ENCODE results near the gene UST.
"Not testable (repeated sequence)": the region's sequence is repeated elsewhere in the genome, so short reads cannot be mapped to it uniquely, and the experiment has no call there.

The UST gene

DNA sequence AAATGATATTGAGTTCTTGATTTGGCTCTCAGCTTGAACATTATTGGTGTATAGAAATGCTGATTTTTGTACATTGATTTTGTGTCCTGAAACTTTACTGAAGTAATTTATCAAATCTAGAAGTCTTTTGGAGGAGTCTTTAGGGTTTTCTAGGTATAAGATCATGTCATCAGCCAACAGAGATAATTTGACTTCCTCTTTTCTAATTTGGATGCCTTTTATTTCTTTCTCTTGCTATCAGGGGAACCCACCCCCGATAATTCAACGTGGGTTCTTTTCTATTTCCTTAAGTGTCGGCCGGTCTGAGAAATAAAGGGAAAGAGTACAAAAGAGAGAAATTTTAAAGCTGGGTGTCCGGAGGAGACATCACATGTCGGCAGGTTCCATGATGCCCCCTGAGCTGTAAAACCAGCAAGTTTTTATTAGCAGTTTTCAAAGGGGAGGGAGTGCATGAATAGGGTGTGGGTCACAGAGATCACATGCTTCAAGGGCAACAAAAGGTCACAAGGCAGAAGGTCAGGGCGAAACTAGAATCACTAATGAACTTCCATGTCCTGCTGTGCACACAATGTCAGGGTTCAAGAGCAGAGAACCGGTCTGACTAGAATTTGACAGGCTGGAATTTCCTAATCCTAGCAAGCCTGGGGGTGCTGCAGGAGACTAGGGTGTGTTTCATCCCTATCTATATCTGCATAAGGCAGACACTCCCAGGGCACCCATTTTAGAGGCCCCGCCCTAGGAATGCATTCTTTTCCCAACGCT lies 17.6 kb downstream of the UST start:
- DNase-seq (ENCODE audit: low read depth, low spot score); H3K27ac ChIP-seq (ENCODE audit: low read length); H3K9me3 ChIP-seq (ENCODE audit: control insufficient read depth, insufficient read depth, low read length); H3K27me3 ChIP-seq (ENCODE audit: control insufficient read depth, insufficient read depth, low read length); H3K36me3 ChIP-seq (ENCODE audit: control insufficient read depth, insufficient read depth, low read length); H3K4me3 ChIP-seq (ENCODE audit: low read length): not testable (repeated sequence)
- peaks cover 19% of the 10 kb centered on the region for H3K4me1 ChIP-seq (ENCODE audit: control insufficient read depth, insufficient read depth, low read length)
- no CpG with 5 or more reads among the region's 10 CpGs for WGBS (ENCODE audit: insufficient coverage, insufficient read length)

DNA sequence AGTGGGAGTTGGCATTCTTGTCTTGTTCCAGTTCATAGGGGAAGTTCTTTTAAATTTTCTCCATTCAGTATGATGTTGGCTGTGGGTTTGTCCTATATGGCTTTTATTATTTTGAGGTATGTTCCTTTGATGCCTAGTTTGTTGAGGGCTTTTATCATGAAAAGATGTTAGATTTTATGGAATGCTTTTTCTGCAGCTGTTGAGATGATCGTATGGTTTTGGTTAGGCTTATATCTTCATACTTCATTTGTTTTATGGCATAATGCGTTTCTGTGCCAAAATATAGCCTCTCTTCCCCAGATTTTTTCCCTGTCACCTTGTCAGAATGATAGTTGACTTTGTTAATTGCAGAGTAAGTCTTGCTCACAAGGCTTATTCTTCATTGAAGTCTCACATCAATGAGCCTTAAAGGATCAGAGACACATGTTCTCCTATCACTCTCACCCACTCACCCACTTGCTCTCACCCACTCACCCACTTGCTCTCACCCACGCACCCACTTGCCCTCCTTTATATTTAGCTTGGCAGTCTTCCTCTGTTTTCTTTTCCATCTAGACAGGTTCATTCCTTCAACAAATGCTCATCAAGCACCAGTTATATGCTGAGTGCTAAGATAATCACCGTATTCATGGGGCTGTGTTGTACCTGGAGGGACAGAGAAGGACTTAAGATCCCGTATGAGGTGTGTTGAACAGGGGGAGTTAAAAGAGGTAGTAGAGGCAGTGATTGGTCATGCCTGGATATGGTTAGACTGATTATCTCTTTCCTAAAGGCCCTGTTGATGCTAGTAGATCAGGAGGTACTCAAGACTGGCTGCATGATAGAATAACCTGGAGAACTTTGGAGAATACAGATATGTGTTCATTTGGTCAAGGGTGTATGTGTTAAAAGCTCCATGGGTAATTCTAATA lies 19.3 kb downstream of the UST start:
- Histone ChIP-seq H3K36me3 (ENCODE audit: control insufficient read depth, insufficient read depth, low read length) (no peaks in the 10 kb centered on the region), H3K27me3 (ENCODE audit: control insufficient read depth, insufficient read depth, low read length) (no peaks in the 10 kb centered on the region), H3K27ac (ENCODE audit: low read length) (no peak overlapping the region), H3K9me3 (ENCODE audit: control insufficient read depth, insufficient read depth, low read length) (no peaks in the 10 kb centered on the region), H3K4me3 (ENCODE audit: low read length) (no peak overlapping the region), H3K4me1 (ENCODE audit: control insufficient read depth, insufficient read depth, low read length) (peaks cover 16% of the 10 kb centered on the region)
- WGBS (ENCODE audit: insufficient coverage, insufficient read length) = no CpG with 5 or more reads among the region's 5 CpGs
- DNase-seq (ENCODE audit: low read depth, low spot score) = no peak

GRCh38 chr6:148768646-148769270 lies 21.9 kb downstream of the UST start:
- no peaks in the 10 kb centered on the region for H3K36me3 ChIP-seq (ENCODE audit: control insufficient read depth, insufficient read depth, low read length)
- H3K27me3 ChIP-seq (ENCODE audit: control insufficient read depth, insufficient read depth, low read length) = no peaks in the 10 kb centered on the region
- no peak overlapping the region for H3K27ac ChIP-seq (ENCODE audit: low read length)
- no peak for DNase-seq (ENCODE audit: low read depth, low spot score)
- WGBS (ENCODE audit: insufficient coverage, insufficient read length) = no CpG with 5 or more reads among the region's 3 CpGs
- no peaks in the 10 kb centered on the region for H3K9me3 ChIP-seq (ENCODE audit: control insufficient read depth, insufficient read depth, low read length)
- H3K4me3 ChIP-seq (ENCODE audit: low read length) = no peak overlapping the region
- peaks cover 10% of the 10 kb centered on the region; the same call in 1 of the 2 replicates for H3K4me1 ChIP-seq (ENCODE audit: control insufficient read depth, insufficient read depth, low read length)

- no peak for DNase-seq (ENCODE audit: low read depth, low spot score)
Measured at GRCh38 chr6:148769304-148769968, 22.6 kb downstream of the UST start.

GRCh38 chr6:148770408-148771211 lies 23.8 kb downstream of the UST start:
- Histone ChIP-seq H3K36me3 (ENCODE audit: control insufficient read depth, insufficient read depth, low read length) (no peaks in the 10 kb centered on the region), H3K4me3 (ENCODE audit: low read length) (no peak overlapping the region), H3K9me3 (ENCODE audit: control insufficient read depth, insufficient read depth, low read length) (no peaks in the 10 kb centered on the region), H3K27ac (ENCODE audit: low read length) (no peak overlapping the region), H3K4me1 (ENCODE audit: control insufficient read depth, insufficient read depth, low read length) (peaks cover 10% of the 10 kb centered on the region; the same call in 1 of the 2 replicates), H3K27me3 (ENCODE audit: control insufficient read depth, insufficient read depth, low read length) (no peaks in the 10 kb centered on the region)
- no CpG with 5 or more reads among the region's 8 CpGs for WGBS (ENCODE audit: insufficient coverage, insufficient read length)
- no peak for DNase-seq (ENCODE audit: low read depth, low spot score)

More at GRCh38 chr6:148769304-148769968, 22.6 kb downstream of the UST start:
- H3K27me3 ChIP-seq (ENCODE audit: control insufficient read depth, insufficient read depth, low read length) = no peaks in the 10 kb centered on the region
- H3K9me3 ChIP-seq (ENCODE audit: control insufficient read depth, insufficient read depth, low read length) = no peaks in the 10 kb centered on the region
- no peak overlapping the region for H3K27ac ChIP-seq (ENCODE audit: low read length)
- H3K4me1 ChIP-seq (ENCODE audit: control insufficient read depth, insufficient read depth, low read length) = peaks cover 10% of the 10 kb centered on the region; the same call in 1 of the 2 replicates
- WGBS (ENCODE audit: insufficient coverage, insufficient read length) = no CpG with 5 or more reads among the region's 4 CpGs
- H3K36me3 ChIP-seq (ENCODE audit: control insufficient read depth, insufficient read depth, low read length) = no peaks in the 10 kb centered on the region
- H3K4me3 ChIP-seq (ENCODE audit: low read length) = no peak overlapping the region

DNA sequence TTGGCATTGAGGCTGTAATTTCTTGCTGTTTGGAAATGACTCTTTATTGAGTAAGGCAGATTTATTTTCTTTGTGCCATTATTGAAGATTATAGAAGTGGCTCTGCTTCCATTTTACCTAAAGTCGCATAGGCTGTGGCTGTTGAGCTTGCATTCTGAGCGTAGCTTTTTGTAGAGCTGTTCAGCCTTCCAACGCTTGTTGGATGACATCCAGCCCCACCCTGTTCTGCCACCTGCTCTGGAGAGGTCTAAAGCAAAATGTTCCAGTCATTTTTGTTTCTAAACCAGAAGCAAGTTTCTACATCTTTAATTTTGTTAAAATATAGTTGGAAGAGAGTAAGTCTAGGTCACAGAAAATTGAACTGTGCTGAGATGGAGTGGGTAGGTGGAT lies 24.4 kb downstream of the UST start:
- Histone ChIP-seq H3K36me3 (ENCODE audit: control insufficient read depth, insufficient read depth, low read length) (no peaks in the 10 kb centered on the region), H3K4me1 (ENCODE audit: control insufficient read depth, insufficient read depth, low read length) (peaks cover 8% of the 10 kb centered on the region; the same call in 1 of the 2 replicates), H3K27me3 (ENCODE audit: control insufficient read depth, insufficient read depth, low read length) (no peaks in the 10 kb centered on the region), H3K9me3 (ENCODE audit: control insufficient read depth, insufficient read depth, low read length) (no peaks in the 10 kb centered on the region), H3K4me3 (ENCODE audit: low read length) (no peak overlapping the region), H3K27ac (ENCODE audit: low read length) (no peak overlapping the region)
- no peak for DNase-seq (ENCODE audit: low read depth, low spot score)
- WGBS (ENCODE audit: insufficient coverage, insufficient read length) = no CpG with 5 or more reads among the region's 3 CpGs

GRCh38 chr6:148771896-148772554 lies 25.2 kb downstream of the UST start:
- no peak overlapping the region for H3K4me3 ChIP-seq (ENCODE audit: low read length)

DNA sequence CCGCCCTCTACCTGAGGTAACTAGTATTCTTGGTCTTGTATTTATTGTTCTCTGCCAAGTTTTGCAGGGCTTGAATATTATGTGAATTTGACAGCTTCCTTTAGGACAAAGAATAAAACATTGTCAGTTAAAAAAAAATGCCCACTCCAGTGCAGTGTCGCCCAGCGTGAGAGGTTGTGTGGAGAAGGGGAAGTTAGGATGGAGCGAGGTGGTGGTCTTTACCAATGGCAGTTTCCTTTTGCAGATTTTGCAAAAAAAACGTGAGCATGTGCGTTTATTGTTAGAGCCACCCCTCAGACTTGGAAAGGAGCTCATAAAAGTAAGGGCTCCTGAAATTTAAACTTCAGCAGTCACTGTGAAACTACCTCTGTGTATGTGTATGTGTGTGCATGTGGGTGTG lies 28.3 kb downstream of the UST start:
- no CpG with 5 or more reads among the region's 6 CpGs for WGBS (ENCODE audit: insufficient coverage, insufficient read length)
- Histone ChIP-seq H3K27ac (ENCODE audit: low read length) (no peak overlapping the region), H3K9me3 (ENCODE audit: control insufficient read depth, insufficient read depth, low read length) (no peaks in the 10 kb centered on the region), H3K4me1 (ENCODE audit: control insufficient read depth, insufficient read depth, low read length) (peaks cover 4% of the 10 kb centered on the region), H3K4me3 (ENCODE audit: low read length) (no peak overlapping the region), H3K36me3 (ENCODE audit: control insufficient read depth, insufficient read depth, low read length) (no peaks in the 10 kb centered on the region), H3K27me3 (ENCODE audit: control insufficient read depth, insufficient read depth, low read length) (no peaks in the 10 kb centered on the region)
- no peak for DNase-seq (ENCODE audit: low read depth, low spot score)

More at GRCh38 chr6:148771896-148772554, 25.2 kb downstream of the UST start:
- DNase-seq (ENCODE audit: low read depth, low spot score) = no peak
- peaks cover 8% of the 10 kb centered on the region for H3K4me1 ChIP-seq (ENCODE audit: control insufficient read depth, insufficient read depth, low read length)
- H3K27ac ChIP-seq (ENCODE audit: low read length) = no peak overlapping the region
- WGBS (ENCODE audit: insufficient coverage, insufficient read length) = no CpG with 5 or more reads among the region's 6 CpGs
- no peaks in the 10 kb centered on the region for H3K27me3 ChIP-seq (ENCODE audit: control insufficient read depth, insufficient read depth, low read length)
- no peaks in the 10 kb centered on the region for H3K9me3 ChIP-seq (ENCODE audit: control insufficient read depth, insufficient read depth, low read length)
- no peaks in the 10 kb centered on the region for H3K36me3 ChIP-seq (ENCODE audit: control insufficient read depth, insufficient read depth, low read length)

Measured in iPS DF 6.9 (cell line).